ENCODE results near the gene HDAC3.
A peak's percentile ranks its signal among the peaks of the same experiment; 100 is the strongest.

HDAC3 gene

DNA sequence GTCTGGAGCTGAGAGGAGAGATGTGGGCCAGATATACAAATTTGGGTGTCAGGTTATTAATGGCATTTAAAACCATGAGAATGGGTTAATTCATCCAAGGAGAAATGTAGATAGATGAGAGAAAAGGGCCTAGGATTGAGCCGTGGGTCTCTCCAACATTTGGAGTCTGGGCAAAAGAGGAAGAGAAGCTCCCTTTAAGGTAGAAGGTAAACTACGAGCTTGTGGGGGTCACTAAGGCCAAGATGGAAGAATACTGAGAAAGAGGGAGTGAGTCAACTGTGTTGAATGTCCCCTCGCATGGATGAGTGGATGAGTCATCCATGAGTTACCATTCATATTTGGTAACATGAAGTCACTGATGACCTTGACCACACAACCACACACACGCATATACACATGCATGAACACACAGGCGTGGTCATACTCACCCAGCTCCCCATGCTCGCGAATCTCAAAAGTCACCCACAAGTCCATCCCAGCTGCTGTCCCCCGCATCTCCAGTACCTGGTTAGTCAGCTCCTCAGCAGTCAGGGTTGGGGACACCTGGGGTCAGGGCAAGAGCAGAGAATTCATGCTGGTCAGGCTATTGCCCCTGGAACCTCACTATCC is 21.4 kb upstream of the HDAC3 start:
- DNase-seq = no peak

DNA sequence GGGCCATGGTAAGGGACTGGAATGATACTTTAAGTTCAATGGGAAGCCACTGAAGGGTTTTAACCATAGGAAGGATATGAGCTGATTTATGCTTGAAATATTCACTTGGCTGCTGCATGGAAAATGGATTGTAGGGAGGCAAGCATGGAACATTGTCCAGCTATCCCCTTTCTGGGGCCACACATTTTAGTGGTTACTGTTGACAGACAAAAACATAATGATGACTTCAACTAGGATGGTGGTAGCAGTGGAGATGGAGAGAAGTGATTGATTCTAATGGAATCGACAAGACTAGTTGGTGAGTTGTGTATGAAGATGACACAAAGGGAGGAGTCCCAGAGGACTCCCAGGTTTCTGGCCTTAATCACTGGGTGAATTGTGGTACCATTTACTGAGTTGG is 20.8 kb upstream of the HDAC3 start:
- no peak for DNase-seq

DNA sequence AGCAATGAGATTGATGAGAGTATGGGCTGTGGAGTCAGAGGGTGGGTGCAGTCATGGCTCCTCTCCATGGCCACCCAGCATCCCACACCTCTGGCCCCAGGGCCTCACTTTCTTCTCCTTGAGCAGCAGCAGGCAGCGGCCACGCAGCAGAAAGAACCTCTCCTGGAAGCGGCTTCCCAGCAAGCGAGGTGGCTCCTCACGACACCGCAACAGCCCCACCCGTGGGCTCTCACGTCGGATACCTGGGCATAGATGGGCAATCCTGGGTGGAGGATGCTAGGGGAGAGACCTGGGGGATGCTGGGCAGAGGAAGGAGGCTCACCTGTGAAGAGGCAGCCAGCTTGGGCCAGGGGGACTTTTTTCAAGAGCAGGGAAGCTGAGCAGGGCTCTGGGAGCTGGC is 19.7 kb upstream of the HDAC3 start:
- no peak for DNase-seq

DNA sequence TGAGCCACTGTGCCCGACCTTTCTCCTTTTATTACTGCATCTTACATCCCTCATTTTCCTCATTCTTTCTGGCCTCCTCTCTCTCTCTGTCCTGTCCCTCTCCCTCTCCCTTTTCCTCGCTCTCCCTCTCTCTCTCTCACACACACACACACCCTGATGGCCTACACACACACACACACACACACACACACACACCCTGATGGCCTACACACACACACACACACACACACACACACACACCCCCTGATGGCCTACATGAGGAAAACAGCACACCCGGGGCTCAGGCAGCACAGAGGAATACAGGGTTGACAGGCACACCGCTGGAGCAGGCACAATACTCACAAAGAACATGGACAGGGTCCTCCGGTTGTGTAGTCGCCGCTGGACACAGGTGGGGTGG is 18.4 kb upstream of the HDAC3 start:
- DNase-seq = no peak

DNA sequence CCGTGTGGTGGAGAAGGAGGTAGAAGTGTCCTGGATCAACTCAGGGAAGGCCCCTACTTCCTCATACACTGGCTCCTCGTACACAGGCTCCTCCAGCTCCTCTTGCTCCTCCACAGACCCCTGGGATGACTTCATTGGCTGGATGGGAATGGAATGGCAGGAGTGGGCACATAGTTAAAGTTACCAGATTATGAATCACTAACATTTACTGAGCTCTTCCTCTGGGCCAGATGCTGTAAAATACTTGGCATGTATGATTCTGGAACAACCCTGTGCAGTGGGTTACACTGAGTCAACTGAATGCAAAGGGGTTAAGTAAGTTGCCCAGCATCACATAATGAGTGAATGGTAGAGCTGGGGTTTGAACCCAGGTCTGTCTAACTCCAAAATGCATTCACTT is 17.6 kb upstream of the HDAC3 start:
- no peak for DNase-seq

DNA sequence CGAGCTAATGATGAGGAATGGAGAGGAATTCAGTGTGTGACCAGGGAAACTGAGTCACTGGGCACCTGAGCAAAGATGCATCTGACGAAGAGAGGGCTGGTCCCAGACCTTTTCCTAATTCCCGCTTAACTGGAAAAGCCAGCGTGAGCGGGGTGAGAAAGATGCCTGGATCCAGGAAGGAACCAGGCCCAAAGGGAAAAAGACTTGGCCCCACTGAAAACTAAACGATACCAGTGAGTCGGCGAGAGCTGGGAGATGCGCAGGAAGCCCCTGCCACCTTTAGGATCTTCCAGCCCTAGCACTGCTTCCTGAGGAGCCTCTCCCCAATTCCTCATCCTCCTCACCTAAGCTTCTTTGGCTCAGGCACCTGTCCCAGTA is 15.1 kb upstream of the HDAC3 start:
- no peak for DNase-seq

DNA sequence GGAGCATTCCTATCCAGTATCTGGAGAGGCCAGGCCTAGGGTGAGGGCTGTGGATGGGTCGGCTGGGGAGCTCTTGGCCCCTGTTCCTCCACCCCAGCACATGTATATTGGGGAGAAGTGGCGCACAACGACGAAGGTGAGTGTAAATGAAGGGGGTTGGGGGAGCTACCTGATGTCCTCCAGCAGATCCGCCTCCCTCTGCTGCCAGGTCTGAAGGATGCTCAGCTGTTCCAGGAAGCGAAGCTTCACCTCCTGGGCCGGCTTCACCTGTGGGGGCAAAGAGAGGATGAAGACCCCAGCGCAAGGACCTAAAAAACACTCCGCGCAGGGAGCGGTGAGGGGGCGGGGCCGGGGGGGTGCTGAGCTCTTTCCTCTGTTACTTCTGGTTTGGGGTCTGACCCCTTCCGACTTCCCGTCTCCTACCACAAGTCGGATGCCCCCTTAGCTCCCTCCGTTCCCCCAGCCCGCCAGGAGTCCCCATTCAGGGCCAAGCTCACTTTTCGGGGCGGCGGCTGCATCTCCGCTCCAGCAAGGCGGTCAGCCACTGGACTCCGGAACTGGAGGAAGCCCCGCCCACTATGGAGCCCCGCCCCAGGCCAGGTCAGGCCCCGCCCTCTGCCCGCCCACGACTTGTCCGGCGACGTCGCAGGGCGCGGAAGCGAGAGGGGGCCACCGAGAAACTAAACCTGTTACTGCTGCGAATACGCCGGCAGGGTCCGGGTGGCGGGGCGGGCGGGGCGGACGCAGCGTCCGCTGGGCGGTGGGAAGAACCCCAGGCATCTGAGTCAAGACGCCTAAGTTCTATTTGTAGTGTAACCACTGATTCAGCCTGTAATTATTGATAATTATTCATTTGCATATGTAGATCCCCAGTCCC is 14.4 kb upstream of the HDAC3 start, which contains the start of gene FCHSD1:
Gene FCHSD1 (minus strand): TSS at position 568 of the 877 bp plus-strand sequence. CDS start 50 bp downstream, at position 518.
- peak; percentile 85 for DNase-seq

DNA sequence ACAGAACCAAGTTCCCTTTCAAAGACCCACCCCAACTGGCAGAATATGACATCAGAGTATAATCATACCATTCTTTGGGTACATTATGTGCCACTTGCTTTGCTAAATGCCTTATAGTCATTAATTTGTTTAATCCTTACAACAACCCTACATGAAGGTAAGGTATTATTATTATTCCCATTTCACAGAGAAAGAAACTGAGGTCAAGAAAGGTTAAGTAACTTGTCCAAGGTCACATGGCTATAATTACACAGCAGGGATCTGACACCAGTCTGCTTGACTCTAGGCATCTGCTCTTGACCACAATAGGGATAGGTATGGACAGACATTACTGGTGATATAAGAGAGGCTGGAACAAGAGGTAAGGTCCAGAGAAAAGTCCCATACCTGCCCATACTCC is 13.3 kb upstream of the HDAC3 start:
- DNase-seq = no peak

DNA sequence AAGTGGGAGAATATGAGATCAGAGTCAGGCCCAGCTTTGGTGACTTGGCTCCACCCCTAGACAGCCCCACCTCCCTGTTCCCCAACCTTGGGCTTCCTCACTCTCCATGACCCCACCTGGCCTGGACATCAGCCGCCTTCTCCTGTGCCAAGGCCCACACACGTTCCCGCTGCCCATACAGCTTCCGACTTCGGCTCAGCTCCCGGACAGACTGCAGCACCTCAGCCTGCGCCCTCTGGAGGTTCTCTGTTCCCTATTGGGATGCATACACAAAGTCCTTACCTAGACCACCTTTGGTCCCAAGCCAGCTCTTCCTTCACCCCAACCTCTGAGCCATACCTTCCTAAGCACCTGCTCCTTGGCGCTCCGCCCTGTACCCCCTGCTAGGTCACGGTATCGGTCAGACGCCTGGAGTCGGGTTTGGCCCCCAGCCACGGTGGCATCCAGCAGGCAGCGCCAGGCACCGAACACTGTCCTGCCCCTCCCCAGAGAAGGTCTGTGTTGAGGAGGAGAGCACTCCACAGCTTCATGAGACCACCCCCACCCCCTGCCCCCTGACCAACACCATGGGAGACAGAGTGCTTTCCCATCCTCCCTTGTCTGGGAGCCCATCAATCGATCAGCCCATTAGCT is 12.5 kb upstream of the HDAC3 start:
- no peak for DNase-seq

DNA sequence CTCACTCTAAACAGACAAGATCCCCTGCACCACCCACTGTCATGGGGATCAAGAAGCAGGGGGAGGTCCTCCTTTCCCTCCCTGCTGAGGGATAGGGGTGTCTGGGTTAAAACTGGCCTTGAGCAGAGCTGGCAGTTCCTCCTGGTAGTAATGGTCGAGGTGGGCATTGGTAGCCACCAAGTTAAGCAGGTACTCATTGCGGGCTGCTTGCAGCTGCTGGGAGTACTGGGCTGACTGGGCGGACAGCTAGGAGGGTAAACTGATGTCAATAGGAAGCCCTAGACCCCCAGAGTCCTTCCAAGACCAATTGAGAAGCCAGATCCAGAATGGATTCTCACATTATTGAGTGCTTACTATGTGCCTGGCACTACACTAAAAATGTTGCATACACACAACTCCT is 11.2 kb upstream of the HDAC3 start:
- DNase-seq = no peak

DNA sequence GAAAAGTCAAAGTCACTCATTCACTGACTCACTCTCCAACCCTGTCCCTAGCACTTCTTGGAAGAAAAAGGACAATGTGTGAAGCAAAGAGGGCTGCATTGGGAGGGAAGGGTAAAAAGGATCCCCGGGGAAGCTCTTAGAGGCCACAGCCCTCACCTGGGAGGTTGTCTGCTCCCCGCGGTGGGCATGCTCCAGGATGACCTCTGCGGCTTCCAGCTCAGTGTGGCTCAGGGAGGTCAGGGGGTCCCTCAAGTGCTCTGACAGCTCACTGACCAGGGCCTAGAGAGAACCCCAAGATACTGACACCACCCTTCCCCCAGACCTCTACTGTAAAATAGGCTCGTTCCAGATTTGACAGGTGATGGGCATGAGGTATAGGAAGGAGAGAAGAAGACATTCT is 10.6 kb upstream of the HDAC3 start:
- DNase-seq = no peak

DNA sequence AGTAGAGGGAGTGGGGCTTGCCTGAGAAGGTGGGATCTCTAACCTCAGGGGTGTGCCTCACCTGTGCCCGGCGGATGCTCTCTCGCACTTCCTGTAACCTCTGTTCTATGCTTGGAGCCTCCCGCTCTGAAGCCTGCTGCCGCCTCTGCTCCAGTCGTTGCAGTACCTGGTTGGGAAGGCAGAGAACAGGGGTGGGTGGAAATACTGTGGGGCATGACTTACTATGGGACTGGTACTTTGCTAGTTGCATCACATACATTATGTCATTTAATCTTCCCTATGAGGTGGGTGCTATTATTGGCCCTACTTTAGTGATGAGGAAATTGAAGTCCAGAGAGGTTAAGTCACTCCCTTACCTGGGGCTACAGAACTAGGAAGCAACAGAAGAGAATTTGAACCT is 9.4 kb upstream of the HDAC3 start:
- no peak for DNase-seq

DNA sequence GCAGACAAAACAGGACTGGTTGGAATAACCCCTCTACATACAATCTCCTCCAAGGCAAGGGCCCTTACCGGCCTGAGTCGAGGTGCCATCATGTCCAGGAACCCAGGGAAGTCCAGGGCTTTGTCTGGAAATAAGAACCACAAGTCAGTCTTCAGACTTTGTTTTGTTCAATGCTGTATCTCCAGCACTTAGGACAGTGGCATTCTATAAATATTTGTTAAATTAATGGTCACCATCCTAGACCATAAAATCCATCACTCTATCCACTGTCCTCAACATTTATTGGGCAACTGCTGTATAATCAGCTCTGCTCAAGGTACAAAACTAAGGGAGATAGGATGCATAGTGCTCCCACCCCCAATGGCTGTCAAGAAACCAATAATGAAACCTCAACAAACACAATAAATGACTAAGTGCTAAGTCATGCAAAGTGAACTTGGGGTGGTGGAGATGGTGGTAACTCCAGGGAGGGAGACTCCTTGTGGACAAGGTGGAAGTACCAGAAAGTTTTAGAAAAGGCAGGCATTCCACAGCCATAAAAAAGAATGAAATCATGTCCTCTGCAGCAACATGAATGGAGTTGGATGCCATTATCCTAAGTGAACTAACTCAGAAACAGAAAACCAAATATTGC is 5.1 kb upstream of the HDAC3 start:
- no peak for DNase-seq

DNA sequence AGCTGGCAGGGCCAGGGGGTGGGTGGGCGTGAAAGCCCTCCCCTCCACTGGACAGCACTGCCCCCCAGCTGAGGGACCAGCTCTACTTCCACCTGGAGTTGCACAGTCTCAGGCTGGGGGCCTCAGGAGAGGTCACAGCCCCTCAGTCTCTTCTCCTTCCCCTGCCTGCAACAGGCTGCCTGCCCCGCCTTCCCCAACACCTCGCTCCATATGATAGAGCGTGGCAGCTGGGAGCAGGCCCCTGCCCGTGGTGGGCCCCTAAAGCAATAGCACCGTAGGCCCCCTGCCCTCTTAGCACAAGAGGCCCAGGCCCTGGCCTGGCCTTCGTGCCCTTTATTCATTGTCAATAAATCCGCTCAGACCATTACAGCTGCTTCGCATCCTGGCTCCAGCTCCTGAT is 4.0 kb upstream of the HDAC3 start:
- no peak for DNase-seq

DNA sequence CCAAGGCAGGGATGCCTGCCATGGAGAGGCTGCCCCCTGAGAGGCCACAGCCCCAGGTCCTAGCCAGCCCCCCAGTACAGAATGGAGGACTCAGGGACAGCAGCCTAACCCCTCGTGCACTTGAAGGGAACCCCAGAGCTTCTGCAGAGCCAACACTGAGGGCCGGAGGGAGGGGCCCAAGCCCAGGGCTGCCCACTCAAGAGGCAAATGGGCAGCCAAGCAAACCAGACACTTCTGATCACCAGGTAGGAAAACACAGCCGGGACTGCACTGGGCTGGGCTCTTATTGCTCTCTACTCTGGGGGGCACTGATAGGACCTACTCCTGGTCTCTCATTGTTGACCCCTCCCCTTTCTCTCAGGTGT is 3.4 kb upstream of the HDAC3 start:
- no peak for DNase-seq

DNA sequence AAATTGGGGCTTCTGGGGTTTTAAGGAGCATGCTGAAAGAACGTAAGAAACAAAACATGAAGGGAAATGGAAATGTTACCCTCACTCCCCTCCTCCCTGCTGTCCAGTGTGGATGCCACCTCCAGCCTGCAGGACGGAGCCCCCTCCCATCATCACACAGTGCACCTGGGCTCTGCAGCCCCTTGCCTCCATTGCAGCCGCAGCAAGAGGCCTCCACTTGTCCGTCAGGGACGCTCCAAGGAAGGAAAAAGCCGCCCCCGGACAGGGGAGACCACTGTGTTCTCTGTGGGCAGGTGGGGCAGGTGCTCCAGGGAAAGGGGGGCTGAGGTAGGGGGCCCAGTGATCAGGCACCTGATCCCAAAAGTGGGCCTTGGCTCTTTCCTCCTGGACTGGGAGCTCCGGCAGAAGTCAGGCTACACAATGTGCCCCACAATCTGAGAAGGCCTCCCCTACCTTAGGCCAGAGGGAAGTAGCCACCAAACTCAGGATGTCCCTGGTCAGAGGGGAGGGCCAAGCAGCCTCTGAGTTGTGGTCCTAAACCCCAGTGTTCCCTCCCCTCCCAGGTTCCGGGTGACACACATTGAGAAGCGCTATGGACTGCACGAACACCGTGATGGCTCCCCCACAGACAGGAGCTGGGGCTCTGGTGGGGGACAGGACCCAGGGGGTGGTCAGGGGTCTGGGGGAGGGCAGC is 2.9 kb upstream of the HDAC3 start:
- DNase-seq = no peak

DNA sequence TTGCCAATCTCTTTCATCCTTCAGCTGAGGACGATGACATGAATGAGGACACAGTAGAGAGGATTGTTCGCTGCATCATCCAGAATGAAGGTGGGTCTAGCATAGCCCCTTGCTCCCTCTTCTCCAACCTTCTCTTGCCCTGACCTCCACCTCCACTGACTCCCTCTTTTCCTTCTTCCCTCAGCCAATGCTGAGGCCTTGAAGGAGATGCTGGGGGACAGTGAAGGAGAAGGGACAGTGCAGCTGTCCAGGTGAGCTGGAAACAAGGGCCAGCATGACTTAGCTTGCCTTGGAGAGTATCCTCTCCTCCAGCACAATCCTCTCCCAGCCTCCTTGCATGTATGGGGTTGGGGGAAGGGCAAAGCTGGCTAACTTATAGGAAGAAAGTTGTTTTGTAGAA is 2.1 kb upstream of the HDAC3 start:
- no peak for DNase-seq

DNA sequence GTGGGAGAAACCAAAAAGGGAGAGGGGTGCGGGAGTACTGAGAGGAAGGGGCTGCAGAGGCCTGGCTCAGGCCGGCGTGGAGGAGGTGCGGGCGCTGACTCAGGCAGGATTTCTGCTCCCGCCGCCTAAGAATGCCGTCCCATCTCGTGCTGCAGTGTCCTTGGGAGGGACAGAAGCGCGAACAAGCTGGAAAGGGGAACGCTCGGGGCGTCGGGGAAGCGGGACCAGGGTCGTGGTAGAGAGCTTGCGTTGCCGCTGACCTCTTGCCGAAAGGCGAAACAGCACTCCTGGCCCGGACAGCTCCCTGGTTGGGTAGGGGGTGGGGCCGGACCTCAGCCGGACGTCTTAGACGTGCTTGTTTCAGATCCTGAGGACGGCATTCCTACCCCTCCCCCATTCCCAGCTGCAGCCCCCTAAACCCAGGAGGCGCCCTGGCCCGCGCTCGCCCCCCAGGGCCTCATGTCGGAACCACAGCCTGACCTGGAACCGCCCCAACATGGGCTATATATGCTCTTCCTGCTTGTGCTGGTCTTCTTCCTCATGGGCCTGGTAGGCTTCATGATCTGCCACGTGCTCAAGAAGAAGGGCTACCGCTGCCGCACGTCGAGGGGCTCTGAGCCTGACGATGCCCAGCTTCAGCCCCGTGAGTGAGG is 1.2 kb upstream of the HDAC3 start:
- DNase-seq = peak; percentile 8

DNA sequence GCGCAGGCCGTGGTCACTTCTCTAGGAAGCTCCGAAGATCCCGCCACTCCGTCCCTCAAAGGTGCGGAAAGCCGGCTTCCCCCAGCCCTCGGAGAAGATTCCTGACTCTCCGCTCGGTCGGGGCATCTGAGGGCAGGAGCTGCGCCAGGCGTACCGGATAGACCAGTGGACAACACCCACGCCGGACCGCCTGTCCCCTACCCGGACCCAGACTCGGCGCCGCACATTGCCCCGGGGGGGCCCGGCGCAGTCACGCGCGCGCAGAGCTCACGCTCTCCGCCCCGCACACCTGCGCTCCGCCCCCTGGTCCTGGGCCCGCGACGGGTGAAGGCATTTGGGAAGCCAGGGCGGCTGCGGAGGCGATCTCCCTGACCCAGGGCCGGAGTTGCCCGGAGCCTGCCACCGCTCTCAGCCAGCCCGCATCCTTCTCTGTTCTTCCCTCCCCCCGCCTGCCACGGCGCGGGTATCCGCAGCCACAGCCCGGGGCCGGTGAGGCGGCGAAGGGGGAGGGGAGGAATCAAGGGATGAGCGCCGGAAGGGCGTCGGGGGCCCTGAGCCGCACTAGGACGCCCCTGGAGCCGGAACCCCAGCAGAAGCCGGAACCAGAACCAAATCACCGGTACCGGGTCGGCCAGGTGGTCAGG is 596 bp upstream of the HDAC3 start:
- no peak for DNase-seq

DNA sequence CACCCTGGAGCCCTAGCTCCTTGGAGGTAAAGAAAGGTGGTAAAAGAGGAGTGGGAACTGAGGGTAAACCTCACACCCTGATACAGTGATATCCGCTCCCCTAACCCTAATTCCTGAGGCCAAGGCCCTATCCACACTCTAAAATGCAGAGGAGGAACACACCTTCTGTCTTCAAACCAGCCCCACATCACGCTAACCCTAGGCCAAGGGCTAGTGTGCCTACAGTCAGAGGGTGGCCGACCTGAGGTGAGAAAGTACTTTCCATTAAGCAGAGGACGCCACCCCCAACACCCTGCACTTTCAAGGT is 590 bp downstream of the HDAC3 start:
- no peak for DNase-seq

DNA sequence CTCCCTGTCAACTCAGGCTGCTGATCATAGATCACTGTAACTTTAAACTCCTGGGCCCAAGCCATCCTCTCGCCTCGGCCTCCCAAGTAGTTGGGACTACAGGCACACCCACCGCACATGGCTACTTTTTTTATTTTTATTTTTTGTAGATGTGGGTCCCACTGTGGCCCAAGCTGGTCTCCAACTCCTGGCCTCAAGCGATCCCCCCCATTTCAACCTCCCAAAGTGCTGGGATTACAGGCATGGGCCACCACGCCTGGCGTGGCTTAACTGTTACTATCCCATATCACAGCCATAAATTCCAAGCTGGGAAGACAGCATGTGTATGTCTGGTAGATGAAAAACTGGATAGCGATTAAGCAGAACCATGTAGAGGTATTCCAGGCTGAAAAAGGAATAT is 1.0 kb downstream of the HDAC3 start:
- DNase-seq = no peak

DNA sequence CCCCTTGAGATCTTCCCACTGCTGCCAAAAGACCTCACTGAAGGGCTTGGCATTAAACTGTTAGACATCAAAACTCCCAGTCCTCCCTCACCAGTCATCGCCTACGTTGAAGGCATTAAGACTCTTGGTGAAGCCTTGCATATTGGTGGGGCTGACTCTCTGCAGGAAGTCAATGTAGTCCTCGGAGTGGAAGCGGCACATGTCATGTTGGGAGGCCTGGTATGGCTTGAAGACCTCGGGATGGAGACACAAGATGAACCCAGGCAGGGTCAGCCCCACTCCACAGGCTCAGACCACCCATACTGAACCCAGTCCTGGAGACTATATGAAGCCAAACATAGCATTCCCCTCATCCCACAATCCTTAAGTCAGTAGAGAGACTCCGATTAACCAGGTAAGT is 1.9 kb downstream of the HDAC3 start:
- DNase-seq = no peak
